GM21717 (cell line): ENCODE measurements around the gene ERICH3.

Source experiments
- ATAC-seq: cut with Tn5 transposase; IDR thresholded peaks from one replicate; pipeline ENCODE4 v1.9.1; 2021; ENCODE audit warnings: mild to moderate bottlenecking, moderate library complexity; ENCODE audit not compliant: unreplicated experiment

ERICH3 gene

GRCh38 chr1:74591949-74592348 lies 81.6 kb downstream of the ERICH3 start:
- no peak for ATAC-seq

- no peak for ATAC-seq
Observed at GRCh38 chr1:74590288-74590687, 83.3 kb downstream of the ERICH3 start.

- ATAC-seq = no peak
Observed at GRCh38 chr1:74587888-74588287, 85.7 kb downstream of the ERICH3 start.

- no peak for ATAC-seq
Observed at GRCh38 chr1:74586253-74586897, 87.2 kb downstream of the ERICH3 start.

- ATAC-seq = no peak
Observed at GRCh38 chr1:74584185-74584584, 89.4 kb downstream of the ERICH3 start.

GRCh38 chr1:74583397-74583796 lies 90.2 kb downstream of the ERICH3 start:
- ATAC-seq = no peak

- ATAC-seq = peak; percentile 99
Observed at GRCh38 chr1:74579425-74579824, 94.2 kb downstream of the ERICH3 start.

GRCh38 chr1:74578101-74578500 lies 95.5 kb downstream of the ERICH3 start:
- no peak for ATAC-seq

- no peak for ATAC-seq
Observed at GRCh38 chr1:74571891-74572290, 101.7 kb downstream of the ERICH3 start.

- no peak for ATAC-seq
Observed at GRCh38 chr1:74571493-74571800, 102.1 kb downstream of the ERICH3 start.

GRCh38 chr1:74570797-74571492 lies 102.6 kb downstream of the ERICH3 start:
- ATAC-seq = no peak

GRCh38 chr1:74549932-74550331 lies 123.7 kb downstream of the ERICH3 start:
- no peak for ATAC-seq

- ATAC-seq = no peak
Observed at GRCh38 chr1:74548961-74549750, 124.4 kb downstream of the ERICH3 start.

- ATAC-seq = no peak
Observed at GRCh38 chr1:74545821-74546220, 127.8 kb downstream of the ERICH3 start.

GRCh38 chr1:74534241-74534640 lies 139.4 kb downstream of the ERICH3 start:
- ATAC-seq = no peak

GRCh38 chr1:74531796-74532195 lies 141.8 kb downstream of the ERICH3 start:
- no peak for ATAC-seq

GRCh38 chr1:74530892-74531291 lies 142.7 kb downstream of the ERICH3 start:
- ATAC-seq = no peak

GRCh38 chr1:74528123-74528522 lies 145.5 kb downstream of the ERICH3 start:
- no peak for ATAC-seq

GRCh38 chr1:74526708-74527107 lies 146.9 kb downstream of the ERICH3 start:
- ATAC-seq = no peak

GRCh38 chr1:74523873-74524480 lies 149.6 kb downstream of the ERICH3 start:
- ATAC-seq = no peak

GRCh38 chr1:74522148-74522547 lies 151.4 kb downstream of the ERICH3 start:
- no peak for ATAC-seq
